Measurements from ENCODE around the gene AURKAIP1.

GRCh38 chr1:1407636-1408318 is 32.8 kb upstream of the AURKAIP1 start:
- TF ChIP-seq CTCF (IDR thresholded peaks at IDR 0.05) (no peak), POLR2A (IDR thresholded peaks at IDR 0.05) (no peak)

Data from testis (tissue), 2 donors.